ENCODE data around the gene CENPVL1.
"Not testable (repeated sequence)": the region's sequence is repeated elsewhere in the genome, so short reads cannot be mapped to it uniquely, and the experiment has no call there.

CENPVL1 gene

GRCh38 chrX:51710277-51711164 lies at the start of gene CENPVL1:
CENPVL1 (plus strand) TSS chrX:51710512; CDS start chrX:51710512, 0 bp downstream.
- DNase-seq, result not testable (repeated sequence)

GRCh38 chrX:51665981-51666380 lies 44.3 kb upstream of the CENPVL1 start:
- DNase-seq, result no peak

- not testable (repeated sequence) for DNase-seq
These were observed 30.5 kb upstream of the CENPVL1 start for GRCh38 chrX:51679689-51680433.

- not testable (repeated sequence) for DNase-seq
These were observed 28.2 kb upstream of the CENPVL1 start for GRCh38 chrX:51681808-51682719.

GRCh38 chrX:51682720-51683062 lies 27.6 kb upstream of the CENPVL1 start, which contains the start of gene CENPVL2:
CENPVL2 (minus strand) TSS chrX:51682831; CDS start chrX:51682831, 0 bp downstream.
- DNase-seq, result not testable (repeated sequence)

GRCh38 chrX:51694254-51694653 lies 16.1 kb upstream of the CENPVL1 start:
- no peak for DNase-seq

GRCh38 chrX:51697397-51697796 lies 12.9 kb upstream of the CENPVL1 start:
- no peak for DNase-seq

- not testable (repeated sequence) for DNase-seq
These were observed 2.8 kb downstream of the CENPVL1 start for GRCh38 chrX:51712943-51713647.

- no peak for DNase-seq
These were observed 17.9 kb downstream of the CENPVL1 start for GRCh38 chrX:51728202-51728601.

GRCh38 chrX:51737091-51737490 lies 26.8 kb downstream of the CENPVL1 start:
- no peak for DNase-seq

- DNase-seq, result no peak
These were observed 32.3 kb downstream of the CENPVL1 start for GRCh38 chrX:51742586-51742985.

GRCh38 chrX:51743179-51743957 lies 33.1 kb downstream of the CENPVL1 start, which contains the start of gene GSPT2:
GSPT2 (plus strand) TSS chrX:51743442; CDS start chrX:51743627, 185 bp downstream.
- peak; percentile 57 to 64 for DNase-seq

GRCh38 chrX:51747671-51748070 lies 37.4 kb downstream of the CENPVL1 start:
- no peak for DNase-seq

GRCh38 chrX:51759055-51759839 lies 48.9 kb downstream of the CENPVL1 start:
- DNase-seq, result no peak

- no peak for DNase-seq
These were observed 50.3 kb downstream of the CENPVL1 start for GRCh38 chrX:51760657-51761056.

All from stimulated activated CD4-positive, alpha-beta T cell treated with anti-CD3 and anti-CD28 coated beads, Interleukin-2, amount 100 ng/mL, for 24 hours (primary cell).